Measurements from ENCODE around the gene BICD2.

DNA sequence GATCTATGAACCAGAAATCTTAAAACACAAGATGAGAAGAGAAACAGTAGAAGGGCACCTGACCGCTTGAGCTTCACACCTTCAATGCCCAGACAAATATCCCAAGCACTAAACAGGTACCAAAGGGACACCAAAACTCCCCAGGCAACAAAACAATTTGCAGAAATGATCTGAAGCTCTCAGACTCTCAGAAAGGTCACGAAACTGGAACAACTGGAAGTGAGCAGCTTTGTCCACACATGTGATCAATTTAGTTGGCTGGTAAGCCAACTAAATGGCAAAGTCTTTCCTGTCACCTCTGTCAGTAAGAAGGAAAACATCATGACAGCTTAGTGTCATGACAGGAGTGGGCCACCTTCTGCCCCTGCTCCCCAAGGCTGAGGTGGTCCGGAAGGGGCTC is 98.8 kb downstream of the BICD2 start:
- no peak for TF ChIP-seq CTCF (IDR thresholded peaks at IDR 0.05; ENCODE audit: borderline replicate concordance, extremely low read depth, low read length, poor library complexity, severe bottlenecking)
- no peak for TF ChIP-seq EZH2 (IDR thresholded peaks at IDR 0.05; ENCODE audit: borderline replicate concordance, low read depth, low read length, severe bottlenecking)
